CD4-positive, alpha-beta T cell treated with Interferon gamma for 1 hour (primary cell): ENCODE data around the gene AREL1.

Experiments used
- DNase-seq: peaks from one replicate; pipeline ENCODE4 v3.0.0-alpha.2; 2020

Gene AREL1

GRCh38 chr14:74658535-74659131 lies 54.2 kb downstream of the AREL1 start:
- DNase-seq, result no peak

GRCh38 chr14:74656964-74657363 lies 55.9 kb downstream of the AREL1 start:
- DNase-seq, result no peak

GRCh38 chr14:74655599-74656395 lies 57.1 kb downstream of the AREL1 start:
- no peak for DNase-seq

- DNase-seq, result no peak
Observed at GRCh38 chr14:74654931-74655330, 57.9 kb downstream of the AREL1 start.

- DNase-seq, result no peak
Observed at GRCh38 chr14:74653386-74654138, 59.3 kb downstream of the AREL1 start.

GRCh38 chr14:74652541-74652940 lies 60.3 kb downstream of the AREL1 start:
- no peak for DNase-seq

GRCh38 chr14:74650927-74651686 lies 61.8 kb downstream of the AREL1 start:
- no peak for DNase-seq

GRCh38 chr14:74649673-74650072 lies 63.2 kb downstream of the AREL1 start:
- no peak for DNase-seq

GRCh38 chr14:74649167-74649566 lies 63.7 kb downstream of the AREL1 start:
- no peak for DNase-seq

- DNase-seq, result no peak
Observed at GRCh38 chr14:74648601-74649000, 64.3 kb downstream of the AREL1 start.

GRCh38 chr14:74647678-74648461 lies 65.0 kb downstream of the AREL1 start:
- DNase-seq, result no peak

- DNase-seq, result no peak
Observed at GRCh38 chr14:74647061-74647677, 65.7 kb downstream of the AREL1 start.

- DNase-seq, result no peak
Observed at GRCh38 chr14:74645756-74646470, 67.0 kb downstream of the AREL1 start.

GRCh38 chr14:74645244-74645643 lies 67.6 kb downstream of the AREL1 start:
- no peak for DNase-seq

- no peak for DNase-seq
Observed at GRCh38 chr14:74641601-74642391, 71.1 kb downstream of the AREL1 start.

GRCh38 chr14:74638966-74639365 lies 73.9 kb downstream of the AREL1 start:
- DNase-seq, result no peak

GRCh38 chr14:74638066-74638465 lies 74.8 kb downstream of the AREL1 start:
- no peak for DNase-seq

GRCh38 chr14:74637178-74637550 lies 75.7 kb downstream of the AREL1 start:
- no peak for DNase-seq

GRCh38 chr14:74636424-74637177 lies 76.3 kb downstream of the AREL1 start:
- no peak for DNase-seq

GRCh38 chr14:74635847-74636246 lies 77.0 kb downstream of the AREL1 start:
- DNase-seq, result no peak
